Testis (tissue), 2 donors: ENCODE data around the gene CEP152.

Experiments used
- POLR2A ChIP-seq: fragments of 450-650 bp; IDR thresholded peaks from one replicate; pipeline ENCODE4 v1.6.1; 2017; ENCODE audit warnings: antibody characterized with exemption, mild to moderate bottlenecking, moderate library complexity
- TF ChIP-seq, protein P1 (sequence below), 3 experiments: fragments of 450-650 bp in 2 of 3; fragments of 200-600 bp in 1 of 3; sonication (generic) in 1 of 3; IDR thresholded peaks; one replicate each; pipeline ENCODE4 v1.5.1; 2016 to 2019; ENCODE audit warnings: antibody characterized with exemption in 3 of 3, mild to moderate bottlenecking in 2 of 3, moderate library complexity in 1 of 3

DNA sequence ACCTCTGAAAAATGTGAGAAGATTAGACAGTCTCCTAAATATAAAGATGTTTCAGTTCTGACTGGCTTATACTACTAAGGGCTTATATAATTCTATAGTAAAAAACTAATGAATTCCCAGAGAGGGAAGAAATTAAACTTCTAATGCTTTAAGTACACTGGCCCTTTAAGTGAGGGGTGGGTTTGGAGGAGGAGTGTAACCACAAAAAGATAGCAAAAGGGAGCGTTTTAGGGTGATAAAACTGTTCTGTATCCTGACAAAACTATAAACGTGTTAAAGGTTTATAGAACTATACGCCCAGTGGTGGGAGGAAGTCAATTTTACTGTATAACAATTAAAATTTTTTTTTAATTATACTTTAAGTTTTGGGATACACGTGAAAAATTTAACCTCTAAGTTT lies 45.8 kb downstream of the CEP152 start:
- TF ChIP-seq, protein P1, sequence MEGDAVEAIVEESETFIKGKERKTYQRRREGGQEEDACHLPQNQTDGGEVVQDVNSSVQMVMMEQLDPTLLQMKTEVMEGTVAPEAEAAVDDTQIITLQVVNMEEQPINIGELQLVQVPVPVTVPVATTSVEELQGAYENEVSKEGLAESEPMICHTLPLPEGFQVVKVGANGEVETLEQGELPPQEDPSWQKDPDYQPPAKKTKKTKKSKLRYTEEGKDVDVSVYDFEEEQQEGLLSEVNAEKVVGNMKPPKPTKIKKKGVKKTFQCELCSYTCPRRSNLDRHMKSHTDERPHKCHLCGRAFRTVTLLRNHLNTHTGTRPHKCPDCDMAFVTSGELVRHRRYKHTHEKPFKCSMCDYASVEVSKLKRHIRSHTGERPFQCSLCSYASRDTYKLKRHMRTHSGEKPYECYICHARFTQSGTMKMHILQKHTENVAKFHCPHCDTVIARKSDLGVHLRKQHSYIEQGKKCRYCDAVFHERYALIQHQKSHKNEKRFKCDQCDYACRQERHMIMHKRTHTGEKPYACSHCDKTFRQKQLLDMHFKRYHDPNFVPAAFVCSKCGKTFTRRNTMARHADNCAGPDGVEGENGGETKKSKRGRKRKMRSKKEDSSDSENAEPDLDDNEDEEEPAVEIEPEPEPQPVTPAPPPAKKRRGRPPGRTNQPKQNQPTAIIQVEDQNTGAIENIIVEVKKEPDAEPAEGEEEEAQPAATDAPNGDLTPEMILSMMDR (IDR thresholded peaks at IDR 0.05): no peak
- TF ChIP-seq POLR2A: no peak
